GM21423 (cell line): ENCODE measurements around the gene CIB2.

Experiments used
- ATAC-seq: cut with Tn5 transposase; IDR thresholded peaks from one replicate; pipeline ENCODE4 v1.9.1; 2021; ENCODE audit warnings: mild to moderate bottlenecking, moderate library complexity; ENCODE audit not compliant: unreplicated experiment

Gene CIB2

GRCh38 chr15:78069462-78070029 is 61.7 kb downstream of the CIB2 start:
- ATAC-seq: no peak

GRCh38 chr15:78069052-78069414 is 62.2 kb downstream of the CIB2 start:
- peak; percentile 5 for ATAC-seq

- no peak for ATAC-seq
These were observed 63.7 kb downstream of the CIB2 start for GRCh38 chr15:78067328-78068228.

GRCh38 chr15:78065973-78066946 is 65.0 kb downstream of the CIB2 start:
- peak; percentile 48 for ATAC-seq

- no peak for ATAC-seq
These were observed 65.9 kb downstream of the CIB2 start for GRCh38 chr15:78065284-78065872.

GRCh38 chr15:78064544-78064943 is 66.7 kb downstream of the CIB2 start:
- no peak for ATAC-seq

GRCh38 chr15:78063970-78064385 is 67.3 kb downstream of the CIB2 start:
- ATAC-seq: no peak

- no peak for ATAC-seq
These were observed 68.0 kb downstream of the CIB2 start for GRCh38 chr15:78063217-78063616.

GRCh38 chr15:78061963-78062427 is 69.2 kb downstream of the CIB2 start:
- peak; percentile 48 for ATAC-seq

GRCh38 chr15:78060232-78060631 is 71.0 kb downstream of the CIB2 start:
- no peak for ATAC-seq

- no peak for ATAC-seq
These were observed 72.0 kb downstream of the CIB2 start for GRCh38 chr15:78059110-78059839.

GRCh38 chr15:78058401-78058935 is 72.8 kb downstream of the CIB2 start:
- ATAC-seq: no peak

- no peak for ATAC-seq
These were observed 73.4 kb downstream of the CIB2 start for GRCh38 chr15:78057803-78058202.

- ATAC-seq: peak; percentile 33
These were observed 74.5 kb downstream of the CIB2 start for GRCh38 chr15:78056714-78057269.

GRCh38 chr15:78055919-78056713 is 75.1 kb downstream of the CIB2 start:
- ATAC-seq: peak; percentile 17

- no peak for ATAC-seq
These were observed 76.3 kb downstream of the CIB2 start for GRCh38 chr15:78054966-78055365.
